Mesendoderm (in vitro differentiated cells): ENCODE data around the gene KLHL17.
A peak's percentile ranks its signal among the peaks of the same experiment; 100 is the strongest.

ENCODE experiments used
- DNase-seq: peaks from one replicate; pipeline ENCODE4 v3.0.0; 2013
- H2AK5ac ChIP-seq: 2 replicates; pipeline ENCODE4 v1.6.1; 2013; ENCODE audit warnings: low read length, inconsistent platforms
- H2BK120ac ChIP-seq: 2 replicates; pipeline ENCODE4 v1.6.1; 2013; ENCODE audit warnings: low read depth, mild to moderate bottlenecking, low read length, moderate library complexity, mixed read lengths
- H2BK15ac ChIP-seq: replicated peaks from 2 replicates; pipeline ENCODE4 v1.6.1; 2013; ENCODE audit warnings: low read depth, mild to moderate bottlenecking, moderate library complexity
- H2BK5ac ChIP-seq: 2 replicates; pipeline ENCODE4 v1.6.1; 2013; ENCODE audit warnings: low read length, inconsistent platforms
- H3K18ac ChIP-seq: 2 replicates; pipeline ENCODE4 v1.6.1; 2013; ENCODE audit warnings: mild to moderate bottlenecking, low read length, mixed read lengths
- H3K23ac ChIP-seq: one replicate; pipeline ENCODE4 v1.6.1; 2013; ENCODE audit warnings: low read length
- H3K27ac ChIP-seq: 2 replicates; pipeline ENCODE4 v1.5.1; 2013; ENCODE audit warnings: low read depth, mild to moderate bottlenecking, inconsistent platforms, low read length, moderate library complexity
- H3K27me3 ChIP-seq: 2 replicates; pipeline ENCODE4 v1.6.1; 2013; ENCODE audit warnings: low read length, control low read depth, mild to moderate bottlenecking, inconsistent platforms; ENCODE audit not compliant: insufficient read depth, poor library complexity
- H3K36me3 ChIP-seq: 2 replicates; pipeline ENCODE4 v1.6.1; 2013; ENCODE audit warnings: low read length, inconsistent platforms; ENCODE audit not compliant: control insufficient read depth, insufficient read depth
- H3K4ac ChIP-seq: one replicate; pipeline ENCODE4 v1.6.1; 2013; ENCODE audit warnings: low read depth, mild to moderate bottlenecking, low read length, moderate library complexity
- H3K4me1 ChIP-seq: 2 replicates; pipeline ENCODE4 v1.6.1; 2013; ENCODE audit warnings: low read depth, low read length, inconsistent platforms; ENCODE audit not compliant: control insufficient read depth
- H3K4me2 ChIP-seq: 2 replicates; pipeline ENCODE4 v1.6.1; 2013; ENCODE audit warnings: low read length
- H3K4me3 ChIP-seq: 2 replicates; pipeline ENCODE4 v1.5.1; 2013; ENCODE audit warnings: mild to moderate bottlenecking, low read length
- H3K56ac ChIP-seq: one replicate; pipeline ENCODE4 v1.6.1; 2013; ENCODE audit warnings: low read length
- H3K79me1 ChIP-seq: 2 replicates; pipeline ENCODE4 v1.6.1; 2013; ENCODE audit warnings: low read length, inconsistent platforms
- H3K79me2 ChIP-seq: 2 replicates; pipeline ENCODE4 v1.6.1; 2013; ENCODE audit warnings: mild to moderate bottlenecking, low read length; ENCODE audit not compliant: control insufficient read depth, insufficient read depth
- H3K9ac ChIP-seq: 2 replicates; pipeline ENCODE4 v1.6.1; 2013; ENCODE audit warnings: low read length, inconsistent platforms
- H4K5ac ChIP-seq: one replicate; pipeline ENCODE4 v1.6.1; 2013; ENCODE audit warnings: low read length
- H4K8ac ChIP-seq: one replicate; pipeline ENCODE4 v1.6.1; 2013; ENCODE audit warnings: low read depth, mild to moderate bottlenecking, control low read depth, low read length, moderate library complexity
- WGBS: extraction: QIAGEN DNeasy Blood & Tissue Kit; methylation state at CpG from one replicate; pipeline ENCODE4 v1.1.7; 2013; ENCODE audit warnings: low lambda C conversion rate, missing lambda C conversion rate; ENCODE audit not compliant: insufficient coverage; ENCODE audit errors: extremely low coverage; 5-methylcytosine and 5-hydroxymethylcytosine counted together

The KLHL17 gene

DNA sequence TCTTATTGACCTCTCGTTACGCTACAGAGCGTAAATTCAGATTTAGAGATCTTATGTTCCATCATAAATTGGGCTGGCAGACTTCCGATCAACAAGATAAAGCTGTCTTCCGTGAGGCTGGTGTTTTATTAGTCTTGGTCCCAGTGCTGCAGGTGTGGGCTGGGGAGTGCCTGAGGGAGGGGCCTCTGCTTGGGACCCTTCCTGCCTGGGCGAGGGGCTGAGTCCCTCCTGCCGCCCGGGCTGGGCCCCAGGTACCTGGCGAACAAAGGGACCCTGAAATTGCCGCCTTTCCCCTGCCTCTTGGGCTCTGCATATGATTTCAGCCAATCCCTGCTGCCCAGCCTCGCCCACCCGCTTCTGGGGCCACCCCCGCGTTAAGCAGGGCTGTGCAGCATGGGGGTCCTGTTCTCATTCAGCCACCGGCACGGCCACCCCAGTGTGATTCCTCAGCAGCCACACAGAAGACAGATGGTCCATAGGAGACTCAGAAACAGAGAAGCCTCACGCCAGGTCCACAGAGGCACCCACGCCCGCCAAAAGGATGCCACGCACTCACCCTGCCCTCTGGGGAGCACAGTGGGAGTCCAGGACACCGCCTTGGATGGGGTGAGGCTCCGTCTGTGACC lies 42.8 kb upstream of the KLHL17 start:
- Histone ChIP-seq H2AK5ac (no peak overlapping the region), H3K56ac (peak overlapping the region; percentile 22), H3K9ac (no peak overlapping the region), H3K79me2 (no peaks in the 10 kb centered on the region), H3K27ac (no peak overlapping the region), H3K4ac (no peak overlapping the region), H4K8ac (no peak overlapping the region), H3K4me2 (no peak overlapping the region), H3K18ac (no peak overlapping the region), H2BK15ac (no peak overlapping the region), H4K5ac (no peak overlapping the region), H3K79me1 (peaks cover 2% of the 10 kb centered on the region), H3K4me3 (no peak overlapping the region), H3K4me1 (peaks cover 4% of the 10 kb centered on the region), H2BK120ac (no peak overlapping the region), H2BK5ac (no peak overlapping the region), H3K27me3 (no peaks in the 10 kb centered on the region), H3K36me3 (peaks cover 1% of the 10 kb centered on the region), H3K23ac (no peak overlapping the region)
- DNase-seq, result no peak
- WGBS, result no CpG with 5 or more reads among the region's 22 CpGs

DNA sequence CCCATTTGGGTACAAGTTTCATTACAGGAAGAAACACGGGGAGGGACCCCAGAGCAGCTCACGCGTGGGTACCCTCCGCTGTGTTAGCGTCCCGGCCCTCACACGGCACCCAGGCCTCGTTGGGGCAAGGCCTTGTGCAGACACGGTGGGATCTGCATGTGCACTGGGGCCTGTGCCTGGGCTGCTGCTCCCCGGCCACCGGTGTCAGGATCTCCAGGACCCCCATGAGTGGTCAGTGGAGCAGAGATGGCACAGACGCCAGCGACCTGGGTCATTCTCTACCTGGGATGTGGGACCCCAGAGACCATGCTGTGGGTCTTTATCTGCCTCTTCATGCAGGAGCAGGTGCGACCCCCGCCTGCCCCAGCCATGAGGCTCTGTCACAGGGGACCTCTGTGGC lies 42.0 kb upstream of the KLHL17 start:
- peaks cover 8% of the 10 kb centered on the region for H3K4me1 ChIP-seq
- no peaks in the 10 kb centered on the region for H3K27me3 ChIP-seq
- H3K4me3 ChIP-seq, result no peak overlapping the region
- no peak overlapping the region for H3K18ac ChIP-seq
- no peak overlapping the region for H2AK5ac ChIP-seq
- H3K79me1 ChIP-seq, result peaks cover 4% of the 10 kb centered on the region
- DNase-seq, result no peak
- no peak overlapping the region for H3K56ac ChIP-seq
- no peak overlapping the region for H2BK5ac ChIP-seq
- H2BK15ac ChIP-seq, result no peak overlapping the region
- H4K8ac ChIP-seq, result no peak overlapping the region
- H3K23ac ChIP-seq, result no peak overlapping the region
- no peak overlapping the region for H3K27ac ChIP-seq
- no peak overlapping the region for H3K9ac ChIP-seq
- no peaks in the 10 kb centered on the region for H3K79me2 ChIP-seq
- no peak overlapping the region for H3K4me2 ChIP-seq
- H3K4ac ChIP-seq, result no peak overlapping the region
- no peak overlapping the region for H2BK120ac ChIP-seq
- no CpG with 5 or more reads among the region's 15 CpGs for WGBS
- peaks cover 1% of the 10 kb centered on the region for H3K36me3 ChIP-seq
- no peak overlapping the region for H4K5ac ChIP-seq

DNA sequence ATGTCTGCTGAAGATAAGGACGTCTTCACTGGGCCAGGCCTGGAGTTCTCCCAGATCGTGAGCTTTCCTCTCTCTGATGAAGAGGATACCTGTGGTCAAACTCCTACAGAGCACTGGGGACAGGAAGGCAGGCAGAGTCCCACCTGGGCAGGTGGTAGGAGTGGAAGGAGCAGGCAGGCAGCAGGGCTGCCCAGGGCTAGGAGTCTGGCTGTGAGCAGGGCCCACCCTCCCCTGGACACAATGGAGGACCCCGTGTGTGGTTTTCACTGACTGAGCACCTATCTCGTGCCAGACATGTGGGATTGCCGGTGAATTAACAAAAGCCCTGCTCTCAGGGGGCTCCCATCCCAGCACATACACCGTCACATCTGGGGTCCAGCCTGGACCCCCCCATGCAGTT lies 41.5 kb upstream of the KLHL17 start:
- Histone ChIP-seq H3K79me1 (peaks cover 4% of the 10 kb centered on the region), H3K4me1 (peaks cover 8% of the 10 kb centered on the region), H3K79me2 (no peaks in the 10 kb centered on the region), H2BK15ac (no peak overlapping the region), H4K5ac (no peak overlapping the region), H3K27me3 (no peaks in the 10 kb centered on the region), H3K4me2 (no peak overlapping the region), H2BK5ac (no peak overlapping the region), H4K8ac (no peak overlapping the region), H3K9ac (no peak overlapping the region), H3K4ac (no peak overlapping the region), H3K18ac (no peak overlapping the region), H2BK120ac (no peak overlapping the region), H3K23ac (no peak overlapping the region), H3K27ac (no peak overlapping the region), H3K56ac (no peak overlapping the region), H2AK5ac (no peak overlapping the region), H3K36me3 (peaks cover 1% of the 10 kb centered on the region), H3K4me3 (no peak overlapping the region)
- no peak for DNase-seq
- WGBS, result no CpG with 5 or more reads among the region's 6 CpGs

DNA sequence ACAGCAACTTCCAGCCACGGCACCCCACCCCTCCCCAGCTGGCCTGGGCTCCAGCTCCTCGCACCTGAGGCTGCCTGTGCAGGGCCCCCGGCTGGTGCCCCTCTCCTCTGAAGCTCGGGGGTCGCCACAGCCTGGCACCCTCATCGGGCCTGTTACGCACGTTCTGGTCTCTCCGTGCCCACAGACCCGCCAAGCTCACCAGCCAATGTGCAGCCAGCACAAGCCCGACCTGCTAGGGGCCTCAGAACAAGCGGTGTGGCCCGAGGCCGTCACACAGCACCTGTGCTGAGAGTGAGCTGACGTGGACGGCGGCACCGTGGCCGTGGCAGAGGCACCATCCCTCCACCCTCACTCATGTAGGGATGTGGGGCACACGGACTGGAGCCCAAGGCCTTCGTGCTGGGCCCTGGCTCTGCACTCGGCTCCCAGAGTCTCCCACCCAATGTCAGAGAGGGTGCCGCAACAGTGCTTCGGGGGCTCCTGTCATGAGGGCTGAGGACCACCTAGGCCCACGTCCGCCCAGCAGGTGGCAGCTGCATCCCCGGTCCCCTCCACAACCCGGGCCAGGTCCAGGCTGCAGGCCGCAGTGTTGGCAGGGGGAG lies 41.0 kb upstream of the KLHL17 start:
- Histone ChIP-seq H2BK120ac (no peak overlapping the region), H2BK15ac (no peak overlapping the region), H3K27ac (no peak overlapping the region), H3K4ac (no peak overlapping the region), H3K9ac (no peak overlapping the region), H3K23ac (no peak overlapping the region), H3K4me2 (no peak overlapping the region), H3K56ac (peak overlapping the region; percentile 25), H3K27me3 (no peaks in the 10 kb centered on the region), H2BK5ac (no peak overlapping the region), H3K79me1 (peaks cover 4% of the 10 kb centered on the region), H4K5ac (no peak overlapping the region), H3K79me2 (no peaks in the 10 kb centered on the region), H3K36me3 (peaks cover 1% of the 10 kb centered on the region), H4K8ac (no peak overlapping the region), H2AK5ac (no peak overlapping the region), H3K4me1 (peaks cover 8% of the 10 kb centered on the region), H3K18ac (no peak overlapping the region), H3K4me3 (no peak overlapping the region)
- WGBS, result no CpG with 5 or more reads among the region's 29 CpGs
- DNase-seq, result no peak

DNA sequence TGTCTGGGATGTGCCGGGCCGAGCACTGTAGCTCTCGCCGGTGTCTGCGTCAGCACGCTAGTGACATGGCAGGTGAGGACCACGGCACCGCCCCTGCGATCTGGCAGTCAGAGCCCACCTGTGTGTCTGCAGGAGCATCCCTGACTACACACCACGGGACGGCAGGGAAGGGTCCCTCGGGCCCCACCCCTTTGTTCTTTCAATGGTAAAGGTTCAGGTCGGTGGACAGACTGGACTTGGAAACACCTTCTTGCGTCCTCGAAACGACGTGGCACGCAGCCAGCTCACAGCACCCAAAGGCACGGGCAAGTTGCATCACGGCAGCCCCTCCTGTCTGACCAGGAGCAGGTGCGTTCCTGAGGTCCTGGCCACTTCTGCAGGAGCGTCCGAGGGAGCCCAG lies 40.4 kb upstream of the KLHL17 start:
- Histone ChIP-seq H4K5ac (no peak overlapping the region), H3K9ac (peak overlapping the region; percentile 42), H3K79me1 (peaks cover 4% of the 10 kb centered on the region), H4K8ac (no peak overlapping the region), H3K18ac (no peak overlapping the region), H3K36me3 (peaks cover 1% of the 10 kb centered on the region), H2AK5ac (peak overlapping the region; percentile 92), H3K79me2 (no peaks in the 10 kb centered on the region), H3K4me1 (peaks cover 8% of the 10 kb centered on the region), H3K23ac (no peak overlapping the region), H2BK120ac (no peak overlapping the region), H3K4me3 (no peak overlapping the region), H3K56ac (peak overlapping the region; percentile 64), H3K27ac (no peak overlapping the region), H2BK5ac (no peak overlapping the region), H3K4me2 (no peak overlapping the region), H3K4ac (no peak overlapping the region), H2BK15ac (no peak overlapping the region), H3K27me3 (no peaks in the 10 kb centered on the region)
- no peak for DNase-seq
- no CpG with 5 or more reads among the region's 23 CpGs for WGBS

DNA sequence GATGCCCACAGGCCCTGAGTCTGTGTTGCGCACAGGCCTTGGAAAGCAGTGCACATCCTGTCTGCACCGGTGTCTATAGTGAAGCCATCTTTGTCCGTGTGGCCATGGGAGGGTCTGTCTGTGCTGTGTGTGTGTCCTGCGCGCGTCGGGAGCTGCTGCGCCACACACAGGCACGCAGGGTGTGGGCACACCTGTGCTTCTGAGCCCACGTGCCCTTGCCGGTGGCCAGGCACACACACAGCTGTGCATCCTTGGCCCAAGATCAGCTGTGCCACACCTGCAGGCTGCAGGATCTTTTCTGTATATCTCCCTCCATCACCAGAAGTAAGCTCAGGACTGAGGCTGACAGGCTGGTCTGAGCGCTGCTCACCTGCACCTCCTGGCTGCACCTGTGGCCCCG lies 39.9 kb upstream of the KLHL17 start:
- Histone ChIP-seq H3K4me2 (no peak overlapping the region), H3K27ac (no peak overlapping the region), H3K4me3 (no peak overlapping the region), H3K9ac (peak overlapping the region; percentile 42), H2AK5ac (peak overlapping the region; percentile 92), H2BK15ac (no peak overlapping the region), H3K79me2 (no peaks in the 10 kb centered on the region), H3K23ac (no peak overlapping the region), H2BK120ac (no peak overlapping the region), H3K79me1 (peaks cover 4% of the 10 kb centered on the region), H2BK5ac (peak overlapping the region; percentile 41), H4K8ac (no peak overlapping the region), H3K27me3 (no peaks in the 10 kb centered on the region), H3K18ac (no peak overlapping the region), H3K36me3 (peaks cover 1% of the 10 kb centered on the region), H3K56ac (peak overlapping the region; percentile 64), H3K4me1 (peaks cover 8% of the 10 kb centered on the region), H3K4ac (no peak overlapping the region), H4K5ac (no peak overlapping the region)
- WGBS, result no CpG with 5 or more reads among the region's 13 CpGs
- no peak for DNase-seq
